WTC11 (cell line): ENCODE measurements around the gene HAND2. TPM values are rescaled to one million over a fixed set of nuclear protein-coding genes. Genes with fewer than 3 reads are reported as not detected.
A peak's percentile ranks its signal among the peaks of the same experiment; 100 is the strongest.

Experiments
- ATAC-seq: fragments of 200-7000 bp; cut with Tn5 transposase; 2 replicates; pipeline ENCODE4 v1.10.0; 2021; ENCODE audit warnings: mild to moderate bottlenecking, moderate library complexity
- CTCF ChIA-PET: fragments of 300-600 bp; sonication (Branson Sonifier 250); formaldehyde crosslinking; loops from one replicate; lab custom pipeline; 2021; ENCODE audit warnings: antibody characterized with exemption; lab: Charles Lee
- POLR2A ChIA-PET: fragments of 350-600 bp; sonication (Branson Sonifier 250); formaldehyde crosslinking; loops from one replicate; lab custom pipeline; 2021; ENCODE audit warnings: antibody characterized with exemption; lab: Charles Lee
- DNase-seq: peaks from one replicate; pipeline ENCODE4 v3.0.0; 2021; ENCODE audit warnings: low spot score
- H3K27ac Mint-ChIP-seq: 2 replicates; pipeline ENCODE4 v1.8.0; 2021; ENCODE audit warnings: mixed read lengths
- H3K27me3 Mint-ChIP-seq: 2 replicates; pipeline ENCODE4 v1.8.0; 2021; ENCODE audit warnings: low read depth, mild to moderate bottlenecking, moderate library complexity, mixed read lengths
- H3K36me3 Mint-ChIP-seq: 2 replicates; pipeline ENCODE4 v1.8.0; 2021; ENCODE audit warnings: mixed read lengths
- H3K4me1 Mint-ChIP-seq: 2 replicates; pipeline ENCODE4 v1.8.0; 2022; ENCODE audit warnings: mixed read lengths
- H3K4me3 Mint-ChIP-seq: 2 replicates; pipeline ENCODE4 v1.8.0; 2021; ENCODE audit warnings: mild to moderate bottlenecking, moderate library complexity, mixed read lengths
- H3K9me3 Mint-ChIP-seq: 2 replicates; pipeline ENCODE4 v1.8.0; 2021; ENCODE audit warnings: mixed read lengths
- ATF6 ChIP-seq: sonication (generic); formaldehyde crosslinking; IDR thresholded peaks from 2 replicates; pipeline ENCODE4 v1.8.1; 2023; ENCODE audit warnings: mild to moderate bottlenecking, missing genetic modification reagents
- CBFB ChIP-seq: sonication (generic); formaldehyde crosslinking; IDR thresholded peaks from 2 replicates; pipeline ENCODE4 v1.8.1; 2022; ENCODE audit warnings: mild to moderate bottlenecking, low read depth, missing genetic modification reagents
- ERG ChIP-seq: fragments of 250-450 bp; sonication (Bioruptor Pico); IDR thresholded peaks from 2 replicates; pipeline ENCODE4 v1.8.0; 2021; ENCODE audit warnings: mild to moderate bottlenecking
- FOXK1 ChIP-seq: sonication (generic); formaldehyde crosslinking; IDR thresholded peaks from 2 replicates; pipeline ENCODE4 v1.8.0; 2022; ENCODE audit warnings: mild to moderate bottlenecking, moderate library complexity, missing genetic modification reagents
- NR1H2 ChIP-seq: sonication (generic); formaldehyde crosslinking; IDR thresholded peaks from 2 replicates; pipeline ENCODE4 v1.9.0; 2021; ENCODE audit warnings: mild to moderate bottlenecking, moderate library complexity, missing genetic modification reagents
- PRRX2 ChIP-seq: fragments of 250-450 bp; sonication (Bioruptor Pico); IDR thresholded peaks from 2 replicates; pipeline ENCODE4 v1.8.0; 2021; ENCODE audit warnings: mild to moderate bottlenecking
- ZBTB21 ChIP-seq: sonication (generic); formaldehyde crosslinking; IDR thresholded peaks from 2 replicates; pipeline ENCODE4 v1.8.1; 2023; ENCODE audit warnings: mild to moderate bottlenecking, missing genetic modification reagents, borderline replicate concordance
- ZNF281 ChIP-seq: sonication (generic); formaldehyde crosslinking; IDR thresholded peaks from 2 replicates; pipeline ENCODE4 v1.8.0; 2023; ENCODE audit warnings: mild to moderate bottlenecking, missing genetic modification reagents
- ZNF423 ChIP-seq: fragments of 250-450 bp; sonication (Bioruptor Pico); IDR thresholded peaks from 2 replicates; pipeline ENCODE4 v2.1.2; 2022; ENCODE audit warnings: mild to moderate bottlenecking, moderate library complexity
- ZSCAN18 ChIP-seq: fragments of 250-450 bp; sonication (Bioruptor Pico); IDR thresholded peaks from 2 replicates; pipeline ENCODE4 v2.1.2; 2022; ENCODE audit warnings: mild to moderate bottlenecking, moderate library complexity
- total RNA-seq: library from RNA; stranded (reverse); gene quantifications from 3 replicates; pipeline ENCODE4 v1.2.3, GENCODE V29; 2021
- TF ChIP-seq, protein P1 (sequence below): sonication (generic); formaldehyde crosslinking; IDR thresholded peaks from 2 replicates; pipeline ENCODE4 v1.8.1; 2023; ENCODE audit warnings: mild to moderate bottlenecking, moderate library complexity, missing genetic modification reagents
- TF ChIP-seq, protein P2 (sequence below): fragments of 250-450 bp; sonication (Bioruptor Pico); conservative IDR thresholded peaks from 2 replicates; pipeline ENCODE4 v1.9.0; 2021; ENCODE audit warnings: mild to moderate bottlenecking
- TF ChIP-seq, protein P3 (sequence below): sonication (generic); formaldehyde crosslinking; IDR thresholded peaks from 2 replicates; pipeline ENCODE4 v1.8.0; 2022; ENCODE audit warnings: mild to moderate bottlenecking, missing genetic modification reagents
- TF ChIP-seq, protein P4 (sequence below): sonication (generic); formaldehyde crosslinking; IDR thresholded peaks from 2 replicates; pipeline ENCODE4 v1.8.1; 2022; ENCODE audit warnings: mild to moderate bottlenecking, moderate library complexity, missing genetic modification reagents

Gene HAND2
- total RNA-seq, 1 experiment from 2014 or later = 0.13 TPM

- TF ChIP-seq, protein P1, sequence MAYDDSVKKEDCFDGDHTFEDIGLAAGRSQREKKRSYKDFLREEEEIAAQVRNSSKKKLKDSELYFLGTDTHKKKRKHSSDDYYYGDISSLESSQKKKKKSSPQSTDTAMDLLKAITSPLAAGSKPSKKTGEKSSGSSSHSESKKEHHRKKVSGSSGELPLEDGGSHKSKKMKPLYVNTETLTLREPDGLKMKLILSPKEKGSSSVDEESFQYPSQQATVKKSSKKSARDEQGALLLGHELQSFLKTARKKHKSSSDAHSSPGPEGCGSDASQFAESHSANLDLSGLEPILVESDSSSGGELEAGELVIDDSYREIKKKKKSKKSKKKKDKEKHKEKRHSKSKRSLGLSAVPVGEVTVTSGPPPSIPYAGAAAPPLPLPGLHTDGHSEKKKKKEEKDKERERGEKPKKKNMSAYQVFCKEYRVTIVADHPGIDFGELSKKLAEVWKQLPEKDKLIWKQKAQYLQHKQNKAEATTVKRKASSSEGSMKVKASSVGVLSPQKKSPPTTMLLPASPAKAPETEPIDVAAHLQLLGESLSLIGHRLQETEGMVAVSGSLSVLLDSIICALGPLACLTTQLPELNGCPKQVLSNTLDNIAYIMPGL = no peak
- TF ChIP-seq ZSCAN18 (CRISPR knock-in tag) = no peak
- no peak for TF ChIP-seq ERG
- no peak for TF ChIP-seq ATF6 (CRISPR knock-in tag)
- TF ChIP-seq, protein P2, sequence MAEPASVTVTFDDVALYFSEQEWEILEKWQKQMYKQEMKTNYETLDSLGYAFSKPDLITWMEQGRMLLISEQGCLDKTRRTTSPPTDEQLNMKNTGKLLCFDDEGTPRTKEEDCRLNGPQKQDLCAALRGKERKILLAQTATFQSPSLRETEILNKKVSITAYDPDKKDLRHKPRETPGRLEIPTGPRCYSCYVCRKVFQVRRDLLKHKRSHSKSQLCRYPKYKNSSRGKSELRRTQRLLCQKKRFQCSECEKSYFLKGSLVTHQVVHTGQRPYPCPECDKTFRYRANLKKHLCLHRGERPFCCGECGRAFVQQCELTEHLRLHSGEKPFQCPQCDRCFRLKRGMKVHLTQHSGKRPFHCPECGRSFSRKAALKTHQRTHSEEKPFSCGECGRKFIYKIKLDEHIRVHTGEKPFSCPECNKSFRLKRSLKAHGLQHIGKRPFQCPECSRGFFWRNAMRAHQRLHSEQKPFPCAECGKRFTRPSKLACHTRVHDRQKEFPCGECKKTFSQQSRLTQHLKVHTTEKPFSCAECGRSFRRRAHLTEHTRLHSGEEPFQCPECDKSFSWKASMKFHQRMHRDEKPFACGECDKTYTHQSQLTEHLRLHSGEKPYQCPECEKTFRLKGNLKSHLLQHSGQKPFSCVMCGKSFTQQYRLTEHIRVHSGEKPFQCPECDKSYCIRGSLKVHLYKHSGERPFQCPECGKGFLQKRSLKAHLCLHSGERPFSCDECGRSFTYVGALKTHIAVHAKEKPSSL (CRISPR knock-in tag) = no peak
- no peak for TF ChIP-seq ZBTB21 (CRISPR knock-in tag)
- TF ChIP-seq PRRX2 (CRISPR knock-in tag) = no peak
- TF ChIP-seq, all 79 proteins: peak for 0
These were observed 20.7 kb downstream of the HAND2 start (continued) for GRCh38 chr4:173509036-173510001.

GRCh38 chr4:173508386-173509035 lies 21.5 kb downstream of the HAND2 start:
- Mint-ChIP-seq H3K36me3 (no peaks in the 10 kb centered on the region), H3K27me3 (peaks cover 100% of the 10 kb centered on the region), H3K4me1 (peaks cover 45% of the 10 kb centered on the region), H3K27ac (no peak overlapping the region), H3K9me3 (no peaks in the 10 kb centered on the region), H3K4me3 (peak overlapping the region; percentile 64)
- DNase-seq (no peak), ATAC-seq (no peak)
- ChIA-PET CTCF (interaction anchor here (0.6 to 2.1 kb wide), 11 partner anchors 9 to 369 kb away, joined by 3 to 9 read pairs (median 4); partner anchors contain the start of genes HAND2 and SAP30), POLR2A (interaction anchor here (1.4 to 1.6 kb wide), 3 partner anchors 9 to 22 kb away, joined by 3 to 7 read pairs (median 5); partner anchors contain the start of gene HAND2)
- TF ChIP-seq ZNF423 (no peak), FOXK1 (no peak), CBFB (CRISPR knock-in tag) (no peak), NR1H2 (no peak), ZNF281 (no peak)
- TF ChIP-seq, protein P3, sequence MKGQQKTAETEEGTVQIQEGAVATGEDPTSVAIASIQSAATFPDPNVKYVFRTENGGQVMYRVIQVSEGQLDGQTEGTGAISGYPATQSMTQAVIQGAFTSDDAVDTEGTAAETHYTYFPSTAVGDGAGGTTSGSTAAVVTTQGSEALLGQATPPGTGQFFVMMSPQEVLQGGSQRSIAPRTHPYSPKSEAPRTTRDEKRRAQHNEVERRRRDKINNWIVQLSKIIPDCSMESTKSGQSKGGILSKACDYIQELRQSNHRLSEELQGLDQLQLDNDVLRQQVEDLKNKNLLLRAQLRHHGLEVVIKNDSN = no peak
- TF ChIP-seq, protein P4, sequence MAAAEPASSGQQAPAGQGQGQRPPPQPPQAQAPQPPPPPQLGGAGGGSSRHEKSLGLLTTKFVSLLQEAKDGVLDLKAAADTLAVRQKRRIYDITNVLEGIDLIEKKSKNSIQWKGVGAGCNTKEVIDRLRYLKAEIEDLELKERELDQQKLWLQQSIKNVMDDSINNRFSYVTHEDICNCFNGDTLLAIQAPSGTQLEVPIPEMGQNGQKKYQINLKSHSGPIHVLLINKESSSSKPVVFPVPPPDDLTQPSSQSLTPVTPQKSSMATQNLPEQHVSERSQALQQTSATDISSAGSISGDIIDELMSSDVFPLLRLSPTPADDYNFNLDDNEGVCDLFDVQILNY = no peak
